HG02852 (cell line): ENCODE data around the gene TTYH1.
A peak's percentile ranks its signal among the peaks of the same experiment; 100 is the strongest.
"Not testable (repeated sequence)": the region's sequence is repeated elsewhere in the genome, so short reads cannot be mapped to it uniquely, and the experiment has no call there.

Experiments used
- ATAC-seq: cut with Tn5 transposase; IDR thresholded peaks from one replicate; pipeline ENCODE4 v1.9.1; 2021; ENCODE audit warnings: mild to moderate bottlenecking, moderate library complexity; ENCODE audit not compliant: unreplicated experiment

Gene TTYH1

GRCh38 chr19:54458648-54459281 is 43.5 kb downstream of the TTYH1 start:
- no peak for ATAC-seq

- ATAC-seq = no peak
Observed at GRCh38 chr19:54459282-54460229, 44.3 kb downstream of the TTYH1 start.

- no peak for ATAC-seq
Observed at GRCh38 chr19:54460230-54461005, 45.2 kb downstream of the TTYH1 start.

- ATAC-seq = no peak
Observed at GRCh38 chr19:54461210-54461609, 45.9 kb downstream of the TTYH1 start.

GRCh38 chr19:54461613-54462012 is 46.3 kb downstream of the TTYH1 start:
- no peak for ATAC-seq

- no peak for ATAC-seq
Observed at GRCh38 chr19:54462047-54462654, 46.9 kb downstream of the TTYH1 start.

- ATAC-seq = peak; percentile 9
Observed at GRCh38 chr19:54462655-54463530, 47.6 kb downstream of the TTYH1 start.

GRCh38 chr19:54463531-54464043 is 48.3 kb downstream of the TTYH1 start, which contains the start of gene LENG9:
TSS of gene LENG9 (minus strand) at chr19:54463778. CDS start at chr19:54463526, 252 bp downstream.
- peak; percentile 56 for ATAC-seq

GRCh38 chr19:54464044-54464629 is 48.9 kb downstream of the TTYH1 start:
- peak; percentile 53 for ATAC-seq

- ATAC-seq = peak; percentile 35
Observed at GRCh38 chr19:54464630-54465425, 49.6 kb downstream of the TTYH1 start.

GRCh38 chr19:54465426-54466109 is 50.3 kb downstream of the TTYH1 start:
- ATAC-seq = no peak

GRCh38 chr19:54466110-54466480 is 50.8 kb downstream of the TTYH1 start:
- not testable (repeated sequence) for ATAC-seq

- no peak for ATAC-seq
Observed at GRCh38 chr19:54469496-54469934, 54.3 kb downstream of the TTYH1 start.

- ATAC-seq = no peak
Observed at GRCh38 chr19:54470276-54470887, 55.1 kb downstream of the TTYH1 start.

- no peak for ATAC-seq
Observed at GRCh38 chr19:54470991-54471782, 55.9 kb downstream of the TTYH1 start.

GRCh38 chr19:54473071-54473891 is 58.0 kb downstream of the TTYH1 start, which contains the start of gene CDC42EP5:
TSS of gene CDC42EP5 (minus strand) at chr19:54473296. CDS start at chr19:54465547, 7,749 bp downstream.
- no peak for ATAC-seq
